Vagina (tissue), 2 donors: ENCODE data around the gene GLB1L2. TPM values are rescaled to one million over a fixed set of nuclear protein-coding genes. Genes with fewer than 3 reads are reported as not detected.

ENCODE experiments used
- DNase-seq, 2 donors: peaks; one replicate each; pipeline ENCODE4 v3.0.0-alpha.2; 2017; ENCODE audit errors: extremely low spot score in 2 of 2
- H3K27ac ChIP-seq: fragments of 200-600 bp; sonication (generic); one replicate; pipeline ENCODE4 v1.5.1; 2019
- H3K27me3 ChIP-seq: fragments of 200-600 bp; sonication (generic); one replicate; pipeline ENCODE4 v1.5.1; 2019
- H3K36me3 ChIP-seq, 2 donors: fragments of 200-600 bp; sonication (generic); one replicate each; pipeline ENCODE4 v1.5.1; 2017 to 2019
- H3K4me1 ChIP-seq: fragments of 200-600 bp; sonication (generic); one replicate; pipeline ENCODE4 v1.5.1; 2019
- H3K4me3 ChIP-seq, 2 donors: fragments of 200-600 bp; sonication (generic); 1 replicate in 1 of 2; 2 replicates in 1 of 2; pipeline ENCODE4 v1.5.1; 2016 to 2019
- H3K9me3 ChIP-seq: fragments of 200-600 bp; sonication (generic); one replicate; pipeline ENCODE4 v1.5.1; 2019
- POLR2A ChIP-seq, 2 donors: fragments of 450-650 bp; IDR thresholded peaks; one replicate each; pipeline ENCODE4 v1.6.1; 2017; ENCODE audit warnings: antibody characterized with exemption in 2 of 2, mild to moderate bottlenecking in 2 of 2, moderate library complexity in 2 of 2
- POLR2AphosphoS5 ChIP-seq, 2 donors: sonication (generic); formaldehyde crosslinking; IDR thresholded peaks; one replicate each; pipeline ENCODE4 v1.9.0; 2017; ENCODE audit warnings: antibody characterized with exemption in 2 of 2, mild to moderate bottlenecking in 2 of 2, low read depth in 1 of 2; ENCODE audit not compliant: insufficient read depth in 1 of 2
- intact Hi-C: fragments of 100-400 bp; cut with DNase I; formaldehyde crosslinking; loops from one replicate; pipeline ENCODE4 v1.15.1; 2023
- total RNA-seq: library from RNA; depleted of rRNA; stranded (reverse); fragments of >200 nt; gene quantifications from one replicate; pipeline ENCODE4 v1.2.3, GENCODE V29; 2016
- TF ChIP-seq, protein P1 (sequence below), 3 experiments: fragments of 450-650 bp in 2 of 3; fragments of 200-600 bp in 1 of 3; sonication (generic) in 1 of 3; IDR thresholded peaks; one replicate each; pipeline ENCODE4 v1.5.1; 2017 to 2019; ENCODE audit warnings: antibody characterized with exemption in 3 of 3, mild to moderate bottlenecking in 2 of 3, moderate library complexity in 2 of 3

GLB1L2 gene
- total RNA-seq, 1 donor from 2014 or later, result 2.0 TPM

DNA sequence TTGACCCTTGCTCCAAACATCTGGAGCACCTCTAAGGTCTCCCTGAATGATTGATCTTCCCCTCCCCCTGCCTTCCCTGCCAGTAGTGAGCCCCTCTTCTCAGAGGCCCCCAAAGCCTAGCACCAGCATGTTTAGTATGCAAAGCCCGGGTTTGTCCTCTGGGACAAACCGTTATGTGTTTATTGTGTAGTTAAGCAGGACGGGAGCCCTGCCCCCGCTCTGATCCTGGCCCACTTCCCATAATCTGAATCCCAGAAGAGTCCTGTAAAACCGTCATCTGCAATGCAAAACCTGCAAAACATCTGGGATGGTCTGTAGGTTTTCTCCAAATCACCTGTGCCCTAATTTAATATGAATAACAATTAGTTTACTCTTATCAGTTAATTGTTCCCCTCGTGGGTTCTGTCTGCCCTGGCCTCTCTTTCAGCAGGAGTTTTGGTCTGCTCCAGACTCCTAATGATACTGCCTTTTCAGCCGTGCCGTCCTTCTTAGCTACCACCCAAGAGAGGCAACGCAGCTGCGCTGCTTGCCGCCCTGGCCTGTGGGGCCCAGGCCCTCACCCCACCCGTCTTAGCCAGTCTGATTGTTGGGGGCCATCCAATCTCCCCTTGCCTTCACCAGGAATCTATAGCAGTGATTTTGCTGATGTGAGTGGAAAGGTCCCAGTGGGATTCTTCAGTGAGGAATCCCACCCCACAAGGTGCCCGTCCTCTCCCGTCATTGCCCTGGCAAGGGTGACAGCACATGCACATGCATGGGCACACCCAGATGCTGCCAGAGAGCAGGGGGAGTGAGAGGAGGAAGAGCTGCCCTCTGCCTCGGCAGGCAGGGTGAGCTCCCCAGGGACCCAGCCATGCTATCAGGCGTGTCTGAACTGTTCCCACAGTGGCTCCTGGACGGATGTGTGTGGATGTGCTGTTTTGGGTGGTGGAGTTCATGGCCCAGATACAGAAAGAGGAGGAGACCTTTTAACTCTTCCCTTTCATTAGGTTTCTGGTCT is 83.3 kb downstream of the GLB1L2 start:
- H3K27me3 ChIP-seq, result peaks cover 9% of the 10 kb centered on the region

DNA sequence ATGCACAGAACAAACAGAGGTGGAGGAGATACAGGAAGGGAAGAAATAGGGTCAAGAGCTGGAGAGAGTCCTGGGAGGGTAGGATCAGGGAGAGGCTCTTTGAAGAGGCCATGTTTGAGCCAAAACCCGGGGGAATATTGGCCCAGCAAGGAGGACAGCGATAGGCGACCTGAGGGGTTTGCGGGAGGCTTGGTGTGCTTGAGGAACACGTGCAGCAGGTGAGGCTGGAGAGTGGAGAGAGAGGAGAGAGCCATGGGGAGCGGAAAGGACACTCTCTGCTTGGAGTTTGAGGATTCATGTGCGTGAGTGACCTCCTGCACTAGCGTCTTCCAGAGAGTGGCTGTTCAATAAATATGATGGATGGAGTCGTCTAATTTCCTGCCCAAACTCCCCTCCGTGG is 84.9 kb downstream of the GLB1L2 start:
- Histone ChIP-seq H3K36me3 (no peaks in the 10 kb centered on the region), H3K4me1 (peaks cover 10% of the 10 kb centered on the region), H3K4me3 (no peak overlapping the region), H3K27me3 (peaks cover 3% of the 10 kb centered on the region), H3K27ac (no peak overlapping the region), H3K9me3 (no peaks in the 10 kb centered on the region)
- DNase-seq, result no peak
- intact Hi-C loops, result no loop called here
- TF ChIP-seq, protein P1, sequence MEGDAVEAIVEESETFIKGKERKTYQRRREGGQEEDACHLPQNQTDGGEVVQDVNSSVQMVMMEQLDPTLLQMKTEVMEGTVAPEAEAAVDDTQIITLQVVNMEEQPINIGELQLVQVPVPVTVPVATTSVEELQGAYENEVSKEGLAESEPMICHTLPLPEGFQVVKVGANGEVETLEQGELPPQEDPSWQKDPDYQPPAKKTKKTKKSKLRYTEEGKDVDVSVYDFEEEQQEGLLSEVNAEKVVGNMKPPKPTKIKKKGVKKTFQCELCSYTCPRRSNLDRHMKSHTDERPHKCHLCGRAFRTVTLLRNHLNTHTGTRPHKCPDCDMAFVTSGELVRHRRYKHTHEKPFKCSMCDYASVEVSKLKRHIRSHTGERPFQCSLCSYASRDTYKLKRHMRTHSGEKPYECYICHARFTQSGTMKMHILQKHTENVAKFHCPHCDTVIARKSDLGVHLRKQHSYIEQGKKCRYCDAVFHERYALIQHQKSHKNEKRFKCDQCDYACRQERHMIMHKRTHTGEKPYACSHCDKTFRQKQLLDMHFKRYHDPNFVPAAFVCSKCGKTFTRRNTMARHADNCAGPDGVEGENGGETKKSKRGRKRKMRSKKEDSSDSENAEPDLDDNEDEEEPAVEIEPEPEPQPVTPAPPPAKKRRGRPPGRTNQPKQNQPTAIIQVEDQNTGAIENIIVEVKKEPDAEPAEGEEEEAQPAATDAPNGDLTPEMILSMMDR (IDR thresholded peaks at IDR 0.05), result no peak
- no peak for TF ChIP-seq POLR2AphosphoS5 (IDR thresholded peaks at IDR 0.05; ENCODE audit: insufficient read depth in 1 of 2, low read depth in 1 of 2)
- TF ChIP-seq POLR2A (IDR thresholded peaks at IDR 0.05), result no peak

More for the DNA sequence above, 83.3 kb downstream of the GLB1L2 start:
- intact Hi-C loops, result no loop called here
- DNase-seq, result no peak
- Histone ChIP-seq H3K36me3 (no peaks in the 10 kb centered on the region), H3K9me3 (no peaks in the 10 kb centered on the region), H3K4me3 (no peak overlapping the region), H3K27ac (no peak overlapping the region), H3K4me1 (peaks cover 17% of the 10 kb centered on the region)
- TF ChIP-seq POLR2A (IDR thresholded peaks at IDR 0.05) (no peak), POLR2AphosphoS5 (IDR thresholded peaks at IDR 0.05; ENCODE audit: insufficient read depth in 1 of 2, low read depth in 1 of 2) (no peak)
- TF ChIP-seq, protein P1 (IDR thresholded peaks at IDR 0.05), result no peak

DNA sequence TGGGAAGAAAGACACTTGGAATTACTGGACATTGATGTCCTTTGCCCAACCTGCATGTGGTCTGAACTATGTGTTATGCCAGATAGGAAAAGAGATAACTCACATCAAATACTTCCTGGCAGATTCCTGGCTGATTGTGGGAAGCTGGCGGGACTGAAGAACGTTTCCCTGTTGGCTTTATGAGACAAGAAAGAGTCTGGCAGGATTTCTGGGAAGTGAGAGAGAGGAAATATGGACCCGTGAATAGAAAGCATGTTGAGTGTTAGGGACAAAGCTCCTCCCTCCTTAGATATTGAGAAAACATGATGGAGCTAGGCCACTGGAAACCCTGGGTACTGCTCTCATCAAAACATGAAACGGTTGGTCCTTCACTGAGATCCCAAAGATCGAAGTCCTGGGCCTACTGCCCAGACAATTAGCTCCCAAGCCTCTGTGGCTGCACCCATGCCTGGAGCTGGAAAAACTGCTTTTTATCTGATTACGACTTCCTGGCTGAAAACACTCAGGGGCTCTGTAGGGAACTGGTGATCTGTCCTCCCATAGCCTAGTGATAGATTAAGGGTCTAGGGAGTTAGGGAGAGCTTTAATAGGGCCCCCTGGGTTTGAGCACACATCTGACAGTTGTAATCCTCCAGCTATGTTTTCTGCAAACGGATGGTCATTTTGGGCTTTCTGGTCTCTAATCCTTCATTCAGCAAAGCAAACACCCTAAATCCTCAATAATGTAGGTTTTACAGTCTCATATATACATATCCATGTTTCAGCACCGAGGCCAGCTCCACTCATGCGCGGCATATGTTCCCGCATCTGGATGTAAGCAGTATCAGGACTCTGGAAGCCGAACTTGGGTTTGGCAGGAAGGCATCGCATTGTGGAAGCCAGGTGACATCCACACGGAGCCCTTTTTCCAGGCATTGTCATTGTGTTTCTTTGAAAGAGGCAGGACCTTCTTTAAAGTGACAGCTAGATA is 86.4 kb downstream of the GLB1L2 start:
- no peaks in the 10 kb centered on the region for H3K9me3 ChIP-seq
- peaks cover under 1% of the 10 kb centered on the region for H3K4me1 ChIP-seq
- no peaks in the 10 kb centered on the region for H3K36me3 ChIP-seq
- TF ChIP-seq POLR2A (IDR thresholded peaks at IDR 0.05) (no peak), POLR2AphosphoS5 (IDR thresholded peaks at IDR 0.05; ENCODE audit: insufficient read depth in 1 of 2, low read depth in 1 of 2) (no peak)
- TF ChIP-seq, protein P1 (IDR thresholded peaks at IDR 0.05), result no peak
- H3K4me3 ChIP-seq, result no peak overlapping the region
- intact Hi-C loops, result no loop called here
- H3K27me3 ChIP-seq, result peaks cover 2% of the 10 kb centered on the region
- H3K27ac ChIP-seq, result no peak overlapping the region
- no peak for DNase-seq

DNA sequence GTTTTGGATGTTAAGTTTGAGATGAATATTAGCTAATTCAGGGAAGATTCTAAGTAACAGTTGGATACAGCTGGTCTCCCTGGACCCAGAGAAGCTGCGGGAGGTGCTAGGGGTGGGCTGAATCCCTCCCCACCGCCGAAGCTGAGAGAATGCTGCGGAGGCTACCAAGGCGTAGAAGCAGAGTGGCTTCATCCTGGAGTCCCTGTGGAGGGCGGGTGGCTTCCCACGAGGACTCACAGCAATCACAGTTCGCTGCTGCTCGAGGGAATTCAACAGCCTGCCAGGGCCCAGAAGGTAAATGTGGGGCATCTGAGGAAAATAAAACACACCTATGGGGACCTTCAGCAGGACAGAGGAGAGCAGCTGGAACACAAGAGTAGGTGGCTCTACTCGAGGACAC is 91.3 kb downstream of the GLB1L2 start:
- Histone ChIP-seq H3K27ac (no peak overlapping the region), H3K27me3 (no peaks in the 10 kb centered on the region), H3K4me3 (no peak overlapping the region), H3K9me3 (no peaks in the 10 kb centered on the region), H3K36me3 (no peaks in the 10 kb centered on the region), H3K4me1 (no peaks in the 10 kb centered on the region)
- intact Hi-C loops, result no loop called here
- DNase-seq, result no peak
- TF ChIP-seq POLR2AphosphoS5 (IDR thresholded peaks at IDR 0.05; ENCODE audit: insufficient read depth in 1 of 2, low read depth in 1 of 2) (no peak), POLR2A (IDR thresholded peaks at IDR 0.05) (no peak)
- TF ChIP-seq, protein P1 (IDR thresholded peaks at IDR 0.05), result no peak
